ENCODE measurements around the gene USH1G.

DNA sequence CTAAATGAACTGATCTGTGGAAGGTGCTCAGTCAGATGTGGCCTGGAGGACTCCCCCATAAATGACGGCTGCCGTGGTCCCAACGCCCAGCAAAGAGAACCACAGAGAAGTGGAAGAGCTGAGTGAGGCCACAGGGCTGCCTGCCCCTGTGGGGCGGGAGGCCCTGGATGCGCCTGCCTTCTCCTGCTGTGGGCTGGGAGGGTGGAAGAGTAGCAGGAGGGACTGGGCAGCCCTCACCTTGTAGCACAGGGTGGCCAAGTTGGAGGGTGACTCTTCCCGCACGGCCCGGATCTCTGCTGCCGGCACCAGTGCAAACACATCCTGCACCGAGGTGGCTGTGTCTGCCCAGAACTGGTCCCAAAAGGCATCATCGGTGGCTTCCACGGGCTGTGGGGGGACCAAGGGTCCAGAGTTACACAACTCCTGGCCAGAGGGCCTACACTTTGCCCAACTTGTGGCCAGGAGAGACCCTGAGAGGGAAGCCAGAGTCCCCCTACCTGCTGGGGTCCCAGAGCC is 41.2 kb upstream of the USH1G start:
- no peak for TF ChIP-seq POLR2AphosphoS5 (IDR thresholded peaks at IDR 0.05; ENCODE audit: low read depth, low read length)
- no peak for TF ChIP-seq POLR2A (IDR thresholded peaks at IDR 0.05; ENCODE audit: low read depth, low read length)
